COLO668 (cell line): ENCODE measurements around the gene DOCK9.

ENCODE experiments used
- DNase-seq: peaks from one replicate; lab custom pipeline; 2025; ENCODE audit not compliant: unreplicated experiment; lab: John Stamatoyannopoulos, UW

Gene DOCK9

DNA sequence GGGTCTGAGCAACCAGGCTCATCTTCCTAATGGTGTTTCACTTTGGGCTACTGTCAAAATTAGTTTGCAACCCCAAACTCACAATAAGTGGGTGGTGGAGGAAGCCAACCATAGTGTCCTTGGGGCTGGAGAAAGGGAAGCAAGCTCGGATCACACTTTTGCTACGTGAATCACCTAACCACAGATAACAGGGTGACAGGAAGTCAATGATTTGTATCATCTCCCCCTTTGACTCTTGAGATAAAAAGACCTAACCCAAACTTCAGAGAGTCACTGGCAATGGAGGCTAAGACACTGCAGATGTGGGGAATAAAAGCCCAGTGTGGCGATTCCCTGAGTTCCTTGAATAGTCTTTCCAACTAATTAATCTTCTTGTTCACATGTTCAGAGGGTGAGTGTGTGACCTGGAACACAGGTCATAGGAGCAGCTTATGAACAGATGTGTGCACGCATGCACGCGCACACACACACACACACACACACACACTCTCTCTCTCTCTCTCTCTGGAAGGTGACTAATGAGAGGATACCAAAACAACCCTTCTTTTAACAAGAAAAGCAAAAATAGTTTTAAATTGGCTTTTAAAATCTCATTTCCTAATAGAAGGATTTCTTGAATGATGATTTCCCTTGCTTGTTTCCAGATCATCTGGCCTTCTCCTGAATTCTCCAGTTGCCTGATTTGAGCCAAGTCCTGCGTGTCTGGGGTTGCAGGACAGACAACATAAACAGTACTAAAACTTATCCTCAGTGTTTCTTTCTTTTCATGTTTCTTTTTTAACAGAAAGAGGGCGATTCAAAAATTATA is 21.2 kb upstream of the DOCK9 start:
- DNase-seq, result no peak

DNA sequence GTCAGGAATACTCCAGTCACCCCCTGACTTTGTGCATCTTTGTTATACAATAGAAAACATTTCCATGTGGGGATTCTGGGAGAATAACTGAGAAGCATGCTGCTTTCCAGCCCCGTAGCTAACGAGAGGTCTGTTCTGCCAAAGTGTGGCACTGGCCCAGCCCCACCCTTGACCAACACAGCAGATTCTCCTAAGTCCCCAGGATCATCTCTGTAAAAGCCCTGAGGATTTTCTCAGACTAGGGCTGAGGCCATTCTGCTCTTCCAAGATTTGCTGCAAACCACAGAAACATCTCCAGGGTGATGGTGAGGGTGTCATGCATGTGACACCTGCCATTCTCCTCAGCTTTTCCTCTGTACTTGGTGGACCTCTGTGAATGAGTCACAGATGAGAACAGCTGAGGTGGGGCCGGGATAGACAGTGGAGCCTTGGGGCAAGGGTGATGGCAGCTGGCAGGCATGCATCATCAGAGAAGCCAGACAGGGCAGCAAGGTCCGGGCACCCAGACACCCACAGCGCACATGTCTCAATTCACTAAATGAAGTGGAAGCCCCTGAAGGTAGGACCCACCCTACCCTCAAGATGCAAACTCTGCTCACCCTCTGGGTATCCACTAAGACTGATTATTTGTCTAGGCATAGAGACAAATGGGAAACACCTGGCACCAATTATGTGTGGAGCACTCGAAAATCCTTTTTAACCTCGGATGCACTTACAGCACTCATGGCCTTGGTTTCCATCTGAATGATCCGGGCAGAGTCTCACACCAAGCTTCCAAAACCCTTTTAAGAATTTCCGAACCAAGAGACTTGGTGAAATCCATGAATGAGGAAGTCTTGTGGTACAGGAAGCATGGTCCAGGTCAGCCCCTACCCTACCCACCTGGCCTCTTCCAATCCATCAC is 20.1 kb upstream of the DOCK9 start:
- peak; percentile 80 for DNase-seq

DNA sequence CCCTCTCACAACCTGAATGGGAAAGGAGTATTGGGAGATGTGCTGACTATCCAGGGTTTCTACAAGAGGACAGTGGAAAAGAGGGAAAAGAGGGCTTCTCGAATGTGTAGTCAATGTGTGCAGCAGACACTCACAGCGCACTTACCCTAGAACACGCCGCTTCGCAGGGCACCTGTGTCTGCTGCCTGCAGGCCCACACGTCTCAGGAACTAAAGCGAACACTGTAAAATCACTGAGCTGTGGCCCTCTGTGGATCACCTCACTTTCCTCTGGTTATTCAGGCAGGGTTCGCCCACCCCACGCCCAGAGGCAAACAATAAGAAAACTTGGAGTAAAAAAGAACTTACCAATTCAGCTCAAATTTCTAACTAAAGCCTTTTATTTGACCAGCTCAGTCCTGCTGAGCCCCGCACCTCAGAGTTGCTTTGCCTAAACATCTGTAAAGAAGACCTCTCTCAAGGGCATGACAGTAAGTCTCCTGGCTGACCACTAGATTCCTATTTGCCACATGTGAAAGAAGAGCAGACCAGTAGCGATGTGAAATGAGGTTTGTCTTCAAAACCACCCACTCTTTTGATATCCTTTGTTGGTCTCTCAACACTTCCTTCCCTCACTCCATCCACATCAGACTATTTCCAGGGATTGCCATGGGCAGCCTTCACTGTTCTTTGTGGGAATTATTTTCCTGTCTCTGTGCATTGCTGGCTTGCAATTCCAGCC is 19.3 kb upstream of the DOCK9 start:
- no peak for DNase-seq

DNA sequence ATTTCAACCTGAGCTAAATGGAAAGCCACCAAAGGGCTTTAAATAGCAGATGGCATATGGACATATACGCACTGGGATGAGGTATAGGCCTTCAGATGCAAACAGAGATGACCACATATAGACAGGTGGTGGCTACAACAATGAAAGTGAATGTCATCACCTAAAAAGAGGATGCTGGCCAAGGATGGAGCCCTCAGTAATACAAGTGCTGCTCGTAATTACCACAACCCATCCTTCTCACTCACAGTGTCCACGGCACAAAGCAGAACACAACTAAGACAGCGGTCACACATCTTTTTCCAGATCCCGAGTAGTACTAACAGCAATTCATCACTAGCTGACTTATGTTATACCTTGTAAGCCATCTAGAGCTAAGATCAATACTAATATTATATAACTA is 18.2 kb upstream of the DOCK9 start:
- DNase-seq, result peak; percentile 49

DNA sequence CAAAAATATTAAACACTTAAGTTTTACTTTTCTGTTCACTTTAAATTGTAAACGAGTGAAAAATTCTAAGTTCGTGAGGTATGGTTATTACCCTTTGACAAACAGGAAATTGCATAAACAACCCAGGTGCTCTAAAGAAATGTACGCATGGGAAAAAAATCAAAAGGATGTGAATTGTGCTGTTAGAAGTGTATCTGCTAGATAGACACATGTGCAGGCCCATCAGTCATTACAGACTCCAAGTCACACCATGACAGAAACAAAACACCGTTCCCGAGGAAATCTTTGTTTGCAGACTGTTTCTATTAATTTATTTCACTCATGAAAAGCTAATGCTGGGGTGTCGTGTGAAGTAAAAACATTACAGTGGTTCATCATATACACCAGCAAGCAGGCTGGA is 17.0 kb upstream of the DOCK9 start:
- DNase-seq, result no peak

DNA sequence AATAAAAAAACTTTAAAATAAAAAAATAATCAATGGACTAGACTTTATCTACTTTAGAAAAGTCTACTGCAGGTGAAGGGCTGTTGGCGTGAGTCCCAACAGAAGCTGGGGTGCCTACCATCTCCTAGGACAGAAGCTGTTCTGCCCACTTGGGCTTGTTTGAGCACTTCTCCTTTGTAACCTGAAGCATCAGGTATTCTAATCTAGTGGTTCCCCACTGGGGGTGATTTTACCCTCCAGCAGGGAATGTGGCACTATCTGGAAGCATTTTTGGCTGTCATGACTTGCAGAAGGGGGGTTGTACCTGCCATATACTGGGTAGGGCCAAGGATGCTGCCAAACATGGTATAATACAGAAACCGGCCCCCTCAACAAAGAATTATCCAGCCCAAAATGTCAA is 16.2 kb upstream of the DOCK9 start:
- DNase-seq, result no peak

DNA sequence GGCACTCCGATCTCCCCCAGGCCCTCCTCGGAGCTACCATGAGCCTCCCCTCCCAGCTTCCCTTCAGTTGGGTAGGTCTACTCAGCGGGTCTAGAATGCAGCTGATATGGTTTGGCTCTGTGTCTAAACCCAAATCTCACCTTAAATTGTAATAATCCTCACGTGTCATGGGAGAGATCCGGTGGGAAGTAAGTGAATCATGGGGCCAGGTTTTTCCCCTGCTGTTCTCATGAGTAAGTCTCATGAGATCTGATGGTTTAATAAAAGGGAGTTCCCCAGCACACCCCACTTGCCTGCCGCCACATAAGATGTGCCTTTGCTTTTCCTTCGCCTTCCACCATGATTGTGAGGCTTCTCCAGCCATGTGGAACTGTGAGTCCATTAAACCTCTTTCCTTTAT is 14.5 kb upstream of the DOCK9 start:
- no peak for DNase-seq

DNA sequence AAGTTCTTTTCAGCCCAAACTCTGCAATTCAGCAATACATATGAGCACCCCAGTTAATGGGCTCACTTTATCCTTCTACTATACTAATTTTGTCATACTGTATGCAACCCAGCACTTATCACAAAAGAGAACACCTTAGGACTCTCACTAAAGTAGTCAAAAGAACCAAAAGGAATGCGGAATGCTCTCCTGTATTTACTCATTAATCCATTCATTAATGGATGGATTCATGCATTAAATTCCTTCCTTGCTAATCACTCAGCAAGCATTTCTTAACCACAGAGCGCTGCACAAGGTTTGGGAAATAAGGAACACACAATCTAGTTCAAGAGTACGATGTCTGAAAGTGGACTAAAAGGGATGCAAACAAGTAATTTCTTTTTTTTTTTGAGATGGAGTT is 12.8 kb upstream of the DOCK9 start:
- no peak for DNase-seq

DNA sequence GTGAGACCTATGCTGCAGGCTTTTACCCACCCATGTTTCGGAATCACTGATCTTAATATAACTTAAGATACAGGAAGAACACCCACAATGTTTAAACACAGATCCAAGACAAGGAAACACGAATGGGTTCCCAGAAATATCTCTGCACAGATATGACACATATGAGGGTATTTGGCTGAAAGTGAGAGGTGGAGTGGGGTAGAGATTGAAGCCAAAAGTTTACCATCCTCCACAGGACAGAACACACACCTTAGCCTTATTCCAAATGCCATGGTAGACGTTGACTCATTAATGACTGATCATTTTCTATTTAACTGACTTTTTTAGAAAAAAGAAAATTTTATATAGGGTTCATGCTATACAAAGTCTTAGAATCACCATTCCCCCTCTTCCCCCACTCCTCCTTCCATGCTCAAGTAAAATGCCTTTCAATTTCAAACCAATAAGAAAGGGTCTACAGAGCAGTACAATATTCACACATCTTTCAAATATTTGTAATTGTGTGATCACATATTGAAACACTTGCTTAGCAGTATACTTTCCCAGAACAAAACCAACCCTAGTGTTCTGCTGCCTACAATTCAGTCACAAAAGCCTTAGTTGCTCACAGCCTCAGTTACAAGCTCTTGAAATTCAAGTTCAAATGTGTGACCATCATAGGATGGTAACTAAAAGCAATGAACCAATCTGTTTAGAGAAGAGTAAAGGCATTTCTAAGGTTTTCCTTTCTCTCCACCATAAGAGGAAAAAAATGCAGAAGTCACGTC is 11.8 kb upstream of the DOCK9 start:
- no peak for DNase-seq

DNA sequence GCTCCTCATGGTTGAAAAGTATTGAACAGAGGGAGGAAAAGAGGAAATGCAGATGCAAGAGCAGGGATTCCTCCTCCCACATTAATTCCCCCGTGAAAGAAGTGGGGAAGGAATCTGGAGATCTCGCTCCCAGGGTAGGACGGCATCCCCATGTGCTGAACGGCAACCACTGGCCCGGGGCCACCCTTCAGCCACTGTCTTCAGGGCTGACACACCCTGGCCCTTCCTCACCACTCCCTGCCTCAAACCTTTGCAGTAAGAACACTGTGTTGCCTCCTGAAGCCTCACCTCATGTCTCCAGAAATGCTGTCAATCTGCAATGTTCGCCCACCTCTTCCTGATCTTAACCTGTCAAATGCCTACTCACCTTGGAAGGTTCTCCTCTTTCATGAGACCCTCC is 10.9 kb upstream of the DOCK9 start:
- DNase-seq, result no peak

DNA sequence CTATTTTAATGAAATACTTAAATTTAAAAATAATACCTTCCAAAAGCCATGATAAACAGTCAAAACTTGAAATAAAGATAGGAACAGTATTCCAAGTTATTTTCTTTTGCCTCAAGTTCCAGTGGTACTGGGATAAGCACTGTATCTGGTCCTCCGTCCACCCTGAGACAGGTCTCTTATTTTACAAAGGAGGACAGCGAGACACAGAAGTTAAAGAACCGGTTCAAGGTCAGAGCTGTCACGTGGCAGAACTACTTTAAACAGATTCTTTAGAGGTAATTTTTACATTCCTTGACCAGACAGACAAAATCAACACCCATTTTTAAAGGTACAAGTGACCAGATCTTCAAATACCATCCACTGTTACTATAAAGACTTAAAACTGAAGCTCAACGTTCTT is 10.4 kb upstream of the DOCK9 start:
- no peak for DNase-seq

DNA sequence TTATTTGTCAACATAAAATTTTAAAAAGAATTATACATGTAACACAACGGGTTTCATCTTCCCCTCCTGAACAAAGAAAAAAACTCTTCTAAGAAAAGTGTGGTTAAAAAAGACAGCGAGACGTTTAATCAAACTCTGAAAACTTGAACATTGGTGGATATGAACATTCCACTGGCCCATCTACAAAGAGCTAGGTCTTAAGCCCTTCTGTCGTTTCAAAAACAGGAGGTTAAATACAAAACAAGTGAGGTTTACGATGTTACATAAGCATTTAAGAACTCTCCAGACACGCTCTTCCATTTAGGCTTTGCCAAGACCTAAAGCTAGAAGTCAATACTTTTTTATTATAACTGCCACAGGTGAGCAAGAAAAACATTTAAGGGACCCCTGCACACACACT is 9.4 kb upstream of the DOCK9 start:
- DNase-seq, result no peak

DNA sequence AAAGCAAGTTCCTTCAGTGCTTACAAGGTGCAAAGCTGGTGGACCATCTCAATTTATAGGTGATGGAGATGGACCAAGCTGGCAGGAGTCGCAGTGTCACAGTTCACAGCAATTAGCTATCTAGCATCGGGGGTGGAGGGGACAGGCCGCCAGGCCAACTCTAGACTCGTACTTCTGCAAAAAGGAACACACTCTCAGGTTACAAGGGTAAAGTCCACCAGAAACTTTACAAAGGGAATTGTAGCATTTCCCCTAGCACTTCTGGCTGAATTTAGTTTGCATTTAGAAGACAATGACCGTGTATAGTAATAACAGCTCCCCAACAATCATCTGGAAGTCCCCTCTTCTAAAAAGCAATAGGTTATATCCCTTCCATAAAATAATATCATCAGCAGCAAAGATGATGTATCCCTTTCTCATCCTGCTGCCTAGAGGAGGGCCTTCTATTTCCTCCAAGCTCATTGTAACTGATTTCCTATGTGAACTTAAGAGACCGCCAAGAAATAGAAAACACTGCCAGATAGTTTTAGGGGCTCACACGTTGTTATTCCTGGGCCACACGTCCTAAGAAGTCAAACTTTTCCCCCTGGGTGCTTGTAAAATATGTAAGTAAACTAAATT is 8.5 kb upstream of the DOCK9 start:
- DNase-seq, result peak; percentile 65

DNA sequence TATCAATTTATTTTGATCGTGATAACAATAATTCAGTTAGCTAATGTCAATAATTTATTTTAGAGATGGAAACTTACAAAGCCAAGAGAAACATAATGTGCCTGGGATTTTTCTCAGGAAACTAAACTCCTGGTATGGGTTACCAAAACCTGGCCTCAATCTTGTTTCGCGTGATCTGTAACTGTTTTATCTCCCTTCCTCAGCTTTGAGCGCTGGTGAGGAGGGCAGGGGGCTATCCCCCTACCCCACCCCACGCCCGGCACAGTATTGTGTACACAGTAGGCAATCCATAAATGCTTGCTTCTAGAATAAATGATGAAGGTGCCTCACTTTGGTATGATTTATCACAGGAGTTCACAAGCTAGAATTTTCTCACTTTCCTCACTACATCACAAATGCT is 7.7 kb upstream of the DOCK9 start:
- no peak for DNase-seq

DNA sequence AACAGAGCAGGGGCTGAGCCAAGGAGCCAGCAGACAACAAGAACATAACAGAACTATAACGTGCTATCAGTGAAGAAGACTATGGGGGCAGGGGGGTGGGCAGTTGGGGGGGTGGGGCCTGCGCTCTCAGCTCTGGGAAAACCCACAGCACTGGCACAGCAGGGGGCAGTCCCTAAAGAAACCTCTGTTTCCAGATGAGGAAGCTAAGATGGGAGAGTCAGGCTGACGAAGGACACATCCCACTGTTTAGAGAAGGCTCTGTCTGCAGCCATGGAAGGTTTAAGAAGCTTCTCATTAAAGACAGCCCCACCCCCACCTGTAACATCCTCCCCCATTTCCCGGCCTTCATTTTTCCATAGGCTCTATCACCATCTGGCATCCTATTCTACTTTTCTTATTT is 7.1 kb upstream of the DOCK9 start:
- no peak for DNase-seq

DNA sequence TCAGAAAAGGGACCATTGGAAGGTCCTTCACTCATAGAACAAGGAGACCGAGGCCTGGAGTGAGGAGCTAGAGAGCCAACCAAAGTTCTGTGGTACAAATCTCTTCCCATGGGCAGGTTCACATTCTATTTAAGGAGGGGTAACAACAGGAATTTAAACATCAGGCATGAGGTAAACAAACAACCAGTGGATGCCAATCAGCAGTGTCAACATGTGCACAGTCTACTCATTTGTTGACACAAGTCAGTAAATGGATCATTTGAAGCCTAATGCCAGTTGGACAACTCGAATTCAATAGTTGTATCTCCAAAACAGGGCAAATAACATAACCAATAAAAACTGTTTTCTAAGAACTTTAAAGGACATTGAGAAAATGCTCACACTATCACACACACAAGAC is 6.3 kb upstream of the DOCK9 start:
- no peak for DNase-seq

DNA sequence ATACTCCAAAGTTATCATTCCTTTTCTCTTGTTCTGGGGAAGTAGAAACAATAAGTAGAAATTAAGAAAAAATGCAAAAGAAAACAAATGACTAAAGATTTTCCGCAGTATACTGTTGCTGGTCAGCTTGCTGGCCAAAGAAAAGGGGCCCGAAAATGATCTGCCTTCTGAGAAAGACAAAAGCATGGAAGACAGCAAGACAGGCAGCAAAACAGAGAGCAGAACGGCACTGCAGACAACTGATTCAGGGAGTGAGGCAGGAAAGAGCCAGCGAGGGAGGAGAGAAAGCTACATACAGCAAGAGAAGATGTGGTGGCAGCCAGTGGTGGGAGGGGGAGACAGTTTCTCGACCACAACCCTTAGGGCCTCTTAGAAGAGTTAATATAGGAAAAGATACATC is 5.3 kb upstream of the DOCK9 start:
- DNase-seq, result no peak

DNA sequence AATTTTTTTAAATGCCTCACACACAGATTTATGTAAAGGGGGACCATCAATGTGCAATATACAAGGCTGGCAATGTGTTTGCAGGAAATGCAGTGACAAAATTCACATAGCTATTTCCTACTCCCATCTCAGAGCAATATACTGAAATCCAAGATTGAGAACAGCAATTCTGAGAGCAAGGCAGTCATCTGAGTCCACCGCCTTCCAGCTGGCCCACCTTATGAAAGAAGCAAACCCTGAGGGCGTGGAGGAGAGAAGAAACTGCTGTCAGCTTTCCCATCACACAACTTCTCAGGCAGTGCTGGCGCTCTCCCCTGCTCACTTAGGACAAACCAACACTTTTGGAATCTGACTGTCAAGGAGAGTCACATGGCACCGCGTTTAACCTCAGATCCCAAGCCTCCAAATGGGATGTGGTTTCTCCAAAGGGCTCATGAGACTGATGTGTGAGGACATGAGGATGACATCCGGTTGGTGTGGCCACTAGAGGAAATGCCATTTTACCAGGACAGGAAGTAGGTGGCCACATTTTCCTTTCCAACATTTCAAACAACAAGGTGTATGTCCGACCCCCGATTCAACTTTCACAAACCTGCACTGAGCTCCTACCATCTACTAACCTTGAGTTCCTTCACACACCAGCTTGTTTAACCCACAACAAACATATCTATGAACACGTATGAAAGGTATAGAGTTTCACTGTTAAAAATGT is 3.7 kb upstream of the DOCK9 start:
- DNase-seq, result no peak

DNA sequence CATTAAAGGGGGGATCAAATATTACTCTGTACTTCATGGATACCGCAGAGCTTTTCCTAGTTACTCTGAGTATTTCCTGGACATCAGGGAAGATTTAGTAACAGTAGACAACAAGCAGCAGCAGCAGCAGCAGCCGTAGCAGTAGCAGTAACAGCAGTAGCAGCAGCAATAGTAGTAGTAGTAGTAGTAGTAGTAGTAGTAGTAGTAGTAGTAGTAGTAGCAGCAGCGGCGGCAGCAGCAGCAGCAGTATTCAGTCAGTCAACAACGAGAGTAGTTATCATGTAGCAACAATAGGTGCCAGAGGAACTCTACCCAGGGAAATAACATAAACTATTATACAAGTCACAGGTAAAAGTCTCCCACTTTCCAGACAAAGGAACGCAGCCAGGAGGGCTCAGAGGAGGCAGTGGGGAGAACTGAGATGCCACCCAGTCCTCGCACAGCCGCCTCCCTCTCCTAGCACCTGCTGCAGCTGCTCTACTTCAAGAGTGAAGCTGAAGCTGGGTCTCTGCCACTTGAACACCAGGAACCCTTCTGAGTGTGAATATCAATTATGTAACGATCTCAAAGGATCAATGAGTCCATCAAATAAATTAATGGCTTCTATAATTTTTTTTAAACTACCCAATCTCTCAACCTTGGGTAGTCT is 1.3 kb upstream of the DOCK9 start:
- DNase-seq, result peak; percentile 65
